Measurements from ENCODE around the gene ABCB11. TPM values are rescaled to one million over a fixed set of nuclear protein-coding genes. Genes with fewer than 3 reads are reported as not detected.

Gene ABCB11
- total and polyA plus RNA-seq, 10 of the 15 experiments (the other 5 are each of a cell fraction or from before 2014, with no cell fraction given), result not detected

DNA sequence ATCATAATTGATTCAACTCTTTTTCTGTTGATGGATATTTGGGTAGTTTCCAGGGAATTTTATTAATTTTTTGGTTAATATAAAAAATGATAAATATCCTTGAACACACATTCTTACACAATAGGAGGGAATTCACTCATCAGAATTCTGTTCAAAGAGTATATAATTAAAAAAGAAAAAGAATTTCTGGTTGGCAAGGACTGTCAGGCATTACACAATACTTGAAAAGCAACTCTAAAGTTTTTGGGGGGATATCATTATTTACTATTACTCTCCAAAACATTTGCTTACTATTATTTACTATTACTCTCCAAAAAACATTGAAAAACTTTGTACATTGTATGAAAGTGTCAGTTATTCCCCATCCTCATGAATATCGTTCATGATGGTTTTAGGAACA, 92.1 kb downstream of the ABCB11 start:
- ChIA-PET CTCF (interaction anchor here (2.2 kb wide), 1 partner anchor 10 kb away, joined by 5 read pairs; no protein-coding TSS in a partner anchor), SMC1A (ENCODE audit: uncharacterized antibody, unreplicated experiment) (no interaction called here), RAD21 (ENCODE audit: unreplicated experiment) (no interaction called here), POLR2A (no interaction called here)
- Histone ChIP-seq H3K4me1 (ENCODE audit: control insufficient read depth, insufficient read depth, low read length) (no peaks in the 10 kb centered on the region), H3K27ac (ENCODE audit: control insufficient read depth, insufficient read depth) (no peak overlapping the region), H2AFZ (ENCODE audit: control insufficient read depth, low read depth, low read length) (no peak overlapping the region), H3K36me3 (ENCODE audit: control insufficient read depth in 2 of 2, insufficient read depth in 2 of 2, low read length in 1 of 2) (no peaks in the 10 kb centered on the region), H3K27me3 (replicated peaks in 1 of 2; ENCODE audit: control insufficient read depth in 2 of 2, insufficient read depth in 2 of 2, low read length in 1 of 2) (peaks cover 0 to 2% of the 10 kb centered on the region in 2 experiments; a peak in 1 of 4 replicates), H3K9me3 (replicated peaks; ENCODE audit: control insufficient read depth, insufficient read depth, low read length) (no peaks in the 10 kb centered on the region), H3K9ac (ENCODE audit: control insufficient read depth, insufficient read depth, low read length) (no peak overlapping the region), H4K20me1 (ENCODE audit: control insufficient read depth, insufficient read depth) (no peaks in the 10 kb centered on the region), H3K4me3 (no peak overlapping the region), H3K4me2 (ENCODE audit: control insufficient read depth, insufficient read depth) (no peak overlapping the region), H3K79me2 (ENCODE audit: control insufficient read depth, insufficient read depth, low read length) (no peaks in the 10 kb centered on the region)
- no peak for FAIRE-seq
- WGBS (ENCODE audit: insufficient coverage, insufficient replicate concordance, low lambda C conversion rate, missing lambda C conversion rate), result 90% methylated on average over 1 of the region's 1 CpG
- DNase-seq (ENCODE audit: low read depth, low spot score), result no peak
- TF ChIP-seq RELA (IDR thresholded peaks at IDR 0.05; ENCODE audit: borderline replicate concordance, partially characterized antibody) (no peak), CHD1 (IDR thresholded peaks at IDR 0.05; ENCODE audit: low read depth, low read length) (no peak), GATAD2B (conservative IDR thresholded peaks at IDR 0.05; ENCODE audit: low read depth) (no peak), MTA2 (IDR thresholded peaks at IDR 0.05; ENCODE audit: low read depth) (no peak), POLR2AphosphoS5 (IDR thresholded peaks at IDR 0.05; ENCODE audit: low read length) (no peak), ATF7 (IDR thresholded peaks at IDR 0.05; ENCODE audit: low read depth) (no peak), SMAD5 (IDR thresholded peaks at IDR 0.05; ENCODE audit: low read depth) (no peak), MTA3 (IDR thresholded peaks at IDR 0.05; ENCODE audit: borderline replicate concordance, low read length) (no peak), BCL11A (IDR thresholded peaks at IDR 0.05; ENCODE audit: low read depth, low read length) (no peak), MEF2B (IDR thresholded peaks at IDR 0.05; ENCODE audit: partially characterized antibody, poor library complexity, severe bottlenecking) (no peak), BMI1 (IDR thresholded peaks at IDR 0.05; ENCODE audit: borderline replicate concordance) (no peak), FOS (IDR thresholded peaks at IDR 0.05; ENCODE audit: borderline replicate concordance, extremely low read depth, insufficient read length) (no peak)
- TF ChIP-seq, protein P1, sequence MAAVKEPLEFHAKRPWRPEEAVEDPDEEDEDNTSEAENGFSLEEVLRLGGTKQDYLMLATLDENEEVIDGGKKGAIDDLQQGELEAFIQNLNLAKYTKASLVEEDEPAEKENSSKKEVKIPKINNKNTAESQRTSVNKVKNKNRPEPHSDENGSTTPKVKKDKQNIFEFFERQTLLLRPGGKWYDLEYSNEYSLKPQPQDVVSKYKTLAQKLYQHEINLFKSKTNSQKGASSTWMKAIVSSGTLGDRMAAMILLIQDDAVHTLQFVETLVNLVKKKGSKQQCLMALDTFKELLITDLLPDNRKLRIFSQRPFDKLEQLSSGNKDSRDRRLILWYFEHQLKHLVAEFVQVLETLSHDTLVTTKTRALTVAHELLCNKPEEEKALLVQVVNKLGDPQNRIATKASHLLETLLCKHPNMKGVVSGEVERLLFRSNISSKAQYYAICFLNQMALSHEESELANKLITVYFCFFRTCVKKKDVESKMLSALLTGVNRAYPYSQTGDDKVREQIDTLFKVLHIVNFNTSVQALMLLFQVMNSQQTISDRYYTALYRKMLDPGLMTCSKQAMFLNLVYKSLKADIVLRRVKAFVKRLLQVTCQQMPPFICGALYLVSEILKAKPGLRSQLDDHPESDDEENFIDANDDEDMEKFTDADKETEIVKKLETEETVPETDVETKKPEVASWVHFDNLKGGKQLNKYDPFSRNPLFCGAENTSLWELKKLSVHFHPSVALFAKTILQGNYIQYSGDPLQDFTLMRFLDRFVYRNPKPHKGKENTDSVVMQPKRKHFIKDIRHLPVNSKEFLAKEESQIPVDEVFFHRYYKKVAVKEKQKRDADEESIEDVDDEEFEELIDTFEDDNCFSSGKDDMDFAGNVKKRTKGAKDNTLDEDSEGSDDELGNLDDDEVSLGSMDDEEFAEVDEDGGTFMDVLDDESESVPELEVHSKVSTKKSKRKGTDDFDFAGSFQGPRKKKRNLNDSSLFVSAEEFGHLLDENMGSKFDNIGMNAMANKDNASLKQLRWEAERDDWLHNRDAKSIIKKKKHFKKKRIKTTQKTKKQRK (IDR thresholded peaks at IDR 0.05; ENCODE audit: low read depth, low read length), result no peak
- no TSS peak for BruUV-seq (replicated peaks)
- in situ Hi-C loops (cut with MboI), result no loop called here
- intact Hi-C loops (cut with micrococcal nuclease; ENCODE audit: unreplicated experiment), result no loop called here
- no peak for ATAC-seq

All from GM12878 (cell line).